SK-N-SH (cell line): ENCODE measurements around the gene BBLN. TPM values are rescaled to one million over a fixed set of nuclear protein-coding genes. Genes with fewer than 3 reads are reported as not detected.

ENCODE experiments used
- CTCF ChIA-PET: fragments of 300-600, 350-600 bp; formaldehyde crosslinking; extraction: SDS; loops from one replicate; lab custom pipeline; 2021; lab: Yijun Ruan, JAX
- POLR2A ChIA-PET: fragments of 350-600 bp; sonication (Branson Sonifier 250); formaldehyde crosslinking; extraction: SDS; loops from one replicate; lab custom pipeline; 2020; ENCODE audit warnings: antibody characterized with exemption, inconsistent platforms; lab: Yijun Ruan, JAX
- DNase-seq: peaks from one replicate; pipeline ENCODE4 v3.0.0; 2012
- H2AFZ ChIP-seq: fragments of 200-600 bp; sonication (generic); 2 replicates; pipeline ENCODE4 v1.8.1; 2016; ENCODE audit warnings: antibody characterized with exemption, mild to moderate bottlenecking, low read depth
- H3F3A ChIP-seq: fragments of 200-600 bp; sonication (generic); replicated peaks from 2 replicates; pipeline ENCODE3; 2016; ENCODE audit warnings: antibody characterized with exemption, mild to moderate bottlenecking; ENCODE audit not compliant: insufficient read depth
- H3K27ac ChIP-seq, 2 experiments: fragments of 200-500 bp in 1 of 2; fragments of 200-600 bp in 1 of 2; sonication (Bioruptor generic) in 1 of 2; sonication (generic), shearing (Covaris generic) in 1 of 2; 2 replicates each; pipeline versions ENCODE4 v1.5.1 to v1.6.1; 2014 to 2016; ENCODE audit warnings: low read depth in 2 of 2, inconsistent platforms in 1 of 2, low read length in 1 of 2, mild to moderate bottlenecking in 1 of 2, mixed read lengths in 1 of 2
- H3K27me3 ChIP-seq: fragments of 200-600 bp; sonication (generic), shearing (Covaris generic); 2 replicates; pipeline ENCODE4 v1.6.1; 2016; ENCODE audit warnings: mixed run types; ENCODE audit not compliant: insufficient read depth
- H3K36me3 ChIP-seq, 2 experiments: fragments of 200-500 bp in 1 of 2; fragments of 200-600 bp in 1 of 2; sonication (Bioruptor generic) in 1 of 2; sonication (generic) in 1 of 2; replicated peaks in 1 of 2; 2 replicates each; pipeline versions ENCODE3 to v1.5.1; 2014 to 2016; ENCODE audit warnings: low read length in 1 of 2, mild to moderate bottlenecking in 1 of 2; ENCODE audit not compliant: insufficient read depth in 2 of 2, control insufficient read depth in 1 of 2
- H3K4me1 ChIP-seq, 2 experiments: fragments of 200-500 bp in 1 of 2; fragments of 200-600 bp in 1 of 2; sonication (Bioruptor generic) in 1 of 2; sonication (generic), shearing (Covaris generic) in 1 of 2; 2 replicates each; pipeline versions ENCODE4 v1.5.1 to v1.6.1; 2014 to 2016; ENCODE audit warnings: low read depth in 1 of 2, low read length in 1 of 2, mixed run types in 1 of 2; ENCODE audit not compliant: insufficient read depth in 2 of 2, control insufficient read depth in 1 of 2
- H3K4me2 ChIP-seq: fragments of 200-600 bp; sonication (generic), shearing (Covaris generic); 2 replicates; pipeline ENCODE4 v1.6.1; 2017; ENCODE audit warnings: mixed run types
- H3K4me3 ChIP-seq, 2 experiments: fragments of 200-500 bp in 1 of 2; fragments of 200-600 bp in 1 of 2; sonication (Bioruptor generic) in 1 of 2; sonication (generic), shearing (Covaris generic) in 1 of 2; 2 replicates each; pipeline versions ENCODE4 v1.5.1 to v1.8.1; 2014 to 2016; ENCODE audit warnings: low read depth in 2 of 2, inconsistent platforms in 1 of 2, low read length in 1 of 2, mild to moderate bottlenecking in 1 of 2, mixed read lengths in 1 of 2, moderate library complexity in 1 of 2
- H3K79me2 ChIP-seq: fragments of 200-600 bp; sonication (generic); 2 replicates; pipeline ENCODE4 v1.8.1; 2017; ENCODE audit warnings: mild to moderate bottlenecking; ENCODE audit not compliant: insufficient read depth
- H3K9ac ChIP-seq: fragments of 200-600 bp; sonication (generic); 2 replicates; pipeline ENCODE4 v1.6.1; 2017; ENCODE audit warnings: mixed run types
- H3K9me2 ChIP-seq: fragments of 200-600 bp; sonication (generic); 2 replicates; pipeline ENCODE4 v1.6.1; 2017; ENCODE audit warnings: mixed run types
- H3K9me3 ChIP-seq: fragments of 200-600 bp; sonication (generic); 2 replicates; pipeline ENCODE4 v1.6.1; 2017; ENCODE audit warnings: mixed run types, mild to moderate bottlenecking, moderate library complexity
- H4K20me1 ChIP-seq: fragments of 200-600 bp; sonication (generic); 2 replicates; pipeline ENCODE4 v1.6.1; 2017; ENCODE audit warnings: mild to moderate bottlenecking, mixed run types; ENCODE audit not compliant: insufficient read depth
- CHD2 ChIP-seq: fragments of 150-350 bp; IDR thresholded peaks from 2 replicates; pipeline ENCODE4 v1.6.1; 2018; ENCODE audit warnings: low read length; ENCODE audit not compliant: partially characterized antibody
- EP300 ChIP-seq, 2 experiments: IDR thresholded peaks; 2 replicates each; pipeline versions ENCODE4 v1.4.0 to v1.6.1; 2012; ENCODE audit warnings: borderline replicate concordance in 1 of 2, low read depth in 1 of 2, low read length in 1 of 2
- FOXM1 ChIP-seq: IDR thresholded peaks from 2 replicates; pipeline ENCODE4 v1.4.0; 2012; ENCODE audit warnings: low read depth, mild to moderate bottlenecking
- IRF3 ChIP-seq: fragments of 150-350 bp; IDR thresholded peaks from 2 replicates; pipeline ENCODE4 v1.6.1; 2016; ENCODE audit warnings: mild to moderate bottlenecking, low read depth, low read length
- JUND ChIP-seq: IDR thresholded peaks from 2 replicates; pipeline ENCODE4 v1.4.0; 2012
- MAX ChIP-seq: IDR thresholded peaks from 2 replicates; pipeline ENCODE4 v1.4.0; 2012; ENCODE audit warnings: low read depth
- MEF2A ChIP-seq: IDR thresholded peaks from 2 replicates; pipeline ENCODE4 v1.4.0; 2012; ENCODE audit warnings: low read depth, borderline replicate concordance
- NRF1 ChIP-seq: IDR thresholded peaks from 2 replicates; pipeline ENCODE4 v1.6.1; 2012; ENCODE audit warnings: low read depth, mild to moderate bottlenecking, low read length
- PBX3 ChIP-seq: IDR thresholded peaks from 2 replicates; pipeline ENCODE4; 2012
- REST ChIP-seq: IDR thresholded peaks from 2 replicates; pipeline ENCODE4 v1.6.1; 2012; ENCODE audit warnings: mild to moderate bottlenecking, low read depth, low read length, moderate library complexity
- TCF12 ChIP-seq: IDR thresholded peaks from 2 replicates; pipeline ENCODE4 v1.4.0; 2012
- TEAD4 ChIP-seq: IDR thresholded peaks from 2 replicates; pipeline ENCODE4 v1.4.0; 2012; ENCODE audit warnings: mild to moderate bottlenecking, borderline replicate concordance; ENCODE audit not compliant: insufficient read depth
- ZBTB33 ChIP-seq: IDR thresholded peaks from 2 replicates; pipeline ENCODE4 v1.4.0; 2012; ENCODE audit warnings: low read depth, borderline replicate concordance
- WGBS: methylation state at CpG from one replicate; pipeline ENCODE4 v1.1.6; 2017; ENCODE audit warnings: low lambda C conversion rate; 5-methylcytosine and 5-hydroxymethylcytosine counted together
- polyA plus RNA-seq, 3 experiments: library from polyadenylated mRNA; depleted of rRNA; stranded (reverse); fragments of >200 nt; gene quantifications; 2 replicates each; pipeline ENCODE4 v1.2.3, GENCODE V29; 2012

Gene BBLN
- polyA plus RNA-seq, 1 of the 3 experiments (the other 2 are of a cell fraction) = 109 TPM

GRCh38 chr9:128193469-128194096 is 33.5 kb downstream of the BBLN start:
- Histone ChIP-seq H3K9ac (0 out of 2 replicates have a peak overlapping the region, but pooled peaks have one; percentile 14), H3F3A (peaks cover 7% of the 10 kb centered on the region), H3K27ac (peak overlapping the region in 1 of 2 experiments; percentile 56; a peak in 1 of 4 replicates), H3K4me3 (no peak overlapping the region), H3K4me2 (0 out of 2 replicates have a peak overlapping the region, but pooled peaks have one; percentile 89), H3K4me1 (peaks cover 5 to 11% of the 10 kb centered on the region in 2 experiments; a peak in 2 of 4 replicates), H2AFZ (no peak overlapping the region), H3K9me3 (no peaks in the 10 kb centered on the region), H3K9me2 (no peaks in the 10 kb centered on the region), H3K79me2 (peaks cover 24% of the 10 kb centered on the region), H3K36me3 (peaks cover 0 to 15% of the 10 kb centered on the region in 2 experiments), H4K20me1 (no peaks in the 10 kb centered on the region), H3K27me3 (no peaks in the 10 kb centered on the region)
- no peak for DNase-seq
- TF ChIP-seq MAX (no peak), FOXM1 (no peak), TCF12 (no peak), IRF3 (no peak), ZBTB33 (no peak), CHD2 (no peak), MEF2A (no peak), TEAD4 (no peak), REST (no peak), PBX3 (no peak), JUND (no peak), NRF1 (no peak), EP300 (IDR thresholded peaks at IDR 0.05; ENCODE audit: borderline replicate concordance in 1 of 2, low read depth in 1 of 2, low read length in 1 of 2) (no peak)
- ChIA-PET POLR2A (interaction anchor here (0.5 to 0.6 kb wide), 2 partner anchors 10 to 23 kb away, joined by 3 read pairs; no protein-coding TSS in a partner anchor), CTCF (interaction anchor here (0.6 to 2.4 kb wide), 22 partner anchors 10 to 227 kb away, joined by 3 to 10 read pairs (median 3); partner anchors contain the start of genes CERCAM, DNM1, GOLGA2 and SWI5)
- 92% methylated on average over 14 of the region's 14 CpGs for WGBS
